C4-2B (cell line): ENCODE results near the gene SMIM38.

Experiments used
- ZFX ChIP-seq: fragments of 450-650 bp; IDR thresholded peaks from 2 replicates; pipeline ENCODE4 v1.6.1; 2017
- TF ChIP-seq, protein P1 (sequence below): fragments of 450-650 bp; conservative IDR thresholded peaks from 2 replicates; pipeline ENCODE4 v1.5.1; 2017; ENCODE audit warnings: mild to moderate bottlenecking

DNA sequence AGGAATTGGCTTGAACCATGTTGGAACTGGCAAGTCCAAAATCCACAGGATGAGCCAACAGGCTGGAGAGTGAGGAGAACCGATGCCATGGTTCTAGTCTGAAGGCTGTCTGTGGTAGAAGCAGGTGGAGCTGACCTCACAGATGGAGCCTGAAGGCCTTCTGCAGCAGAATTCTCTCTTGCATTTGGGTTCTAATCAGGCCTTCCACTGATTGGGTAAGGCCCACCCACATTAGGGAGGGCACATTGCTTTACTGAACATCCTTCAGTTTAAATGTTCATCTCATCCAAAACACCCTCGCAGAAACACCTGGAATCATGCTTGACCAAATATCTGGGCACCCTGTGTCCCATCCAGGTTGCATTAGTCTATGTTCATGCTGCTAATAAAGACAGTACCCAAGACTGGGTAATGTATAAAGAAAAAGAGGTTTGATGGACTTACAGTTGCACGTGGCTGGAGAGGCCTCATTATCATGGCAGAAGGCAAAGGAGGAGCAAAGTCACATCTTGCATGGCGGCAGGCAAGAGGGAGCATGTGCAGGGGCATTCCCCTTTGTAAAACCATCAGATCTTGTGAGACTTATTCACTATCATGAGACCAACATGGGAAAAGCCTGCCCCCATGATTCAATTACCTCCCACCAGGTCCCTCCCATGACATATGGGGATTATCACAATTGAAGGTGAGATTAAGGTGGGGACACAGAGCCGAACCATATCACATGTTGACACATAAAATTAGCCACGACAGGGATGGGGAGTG lies 15.9 kb downstream of the SMIM38 start:
- TF ChIP-seq, protein P1, sequence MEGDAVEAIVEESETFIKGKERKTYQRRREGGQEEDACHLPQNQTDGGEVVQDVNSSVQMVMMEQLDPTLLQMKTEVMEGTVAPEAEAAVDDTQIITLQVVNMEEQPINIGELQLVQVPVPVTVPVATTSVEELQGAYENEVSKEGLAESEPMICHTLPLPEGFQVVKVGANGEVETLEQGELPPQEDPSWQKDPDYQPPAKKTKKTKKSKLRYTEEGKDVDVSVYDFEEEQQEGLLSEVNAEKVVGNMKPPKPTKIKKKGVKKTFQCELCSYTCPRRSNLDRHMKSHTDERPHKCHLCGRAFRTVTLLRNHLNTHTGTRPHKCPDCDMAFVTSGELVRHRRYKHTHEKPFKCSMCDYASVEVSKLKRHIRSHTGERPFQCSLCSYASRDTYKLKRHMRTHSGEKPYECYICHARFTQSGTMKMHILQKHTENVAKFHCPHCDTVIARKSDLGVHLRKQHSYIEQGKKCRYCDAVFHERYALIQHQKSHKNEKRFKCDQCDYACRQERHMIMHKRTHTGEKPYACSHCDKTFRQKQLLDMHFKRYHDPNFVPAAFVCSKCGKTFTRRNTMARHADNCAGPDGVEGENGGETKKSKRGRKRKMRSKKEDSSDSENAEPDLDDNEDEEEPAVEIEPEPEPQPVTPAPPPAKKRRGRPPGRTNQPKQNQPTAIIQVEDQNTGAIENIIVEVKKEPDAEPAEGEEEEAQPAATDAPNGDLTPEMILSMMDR: no peak
- no peak for TF ChIP-seq ZFX
